ENCODE results near the gene SLC27A1.
"Not testable (repeated sequence)": the region's sequence is repeated elsewhere in the genome, so short reads cannot be mapped to it uniquely, and the experiment has no call there.

Gene SLC27A1

GRCh38 chr19:17540174-17540573 lies 69.8 kb downstream of the SLC27A1 start:
- no peak for DNase-seq

GRCh38 chr19:17541184-17541759 lies 70.9 kb downstream of the SLC27A1 start:
- DNase-seq: no peak

- no peak for DNase-seq
Observed at GRCh38 chr19:17542042-17542441, 71.7 kb downstream of the SLC27A1 start.

GRCh38 chr19:17542793-17543582 lies 72.7 kb downstream of the SLC27A1 start:
- no peak for DNase-seq

- DNase-seq: no peak
Observed at GRCh38 chr19:17543986-17544385, 73.7 kb downstream of the SLC27A1 start.

GRCh38 chr19:17544418-17544817 lies 74.1 kb downstream of the SLC27A1 start:
- DNase-seq: no peak

- no peak for DNase-seq
Observed at GRCh38 chr19:17548145-17548544, 77.8 kb downstream of the SLC27A1 start.

GRCh38 chr19:17549085-17549740 lies 78.9 kb downstream of the SLC27A1 start:
- DNase-seq: no peak

- DNase-seq: no peak
Observed at GRCh38 chr19:17550076-17550667, 79.8 kb downstream of the SLC27A1 start.

GRCh38 chr19:17552735-17553134 lies 82.4 kb downstream of the SLC27A1 start:
- not testable (repeated sequence) for DNase-seq

GRCh38 chr19:17553256-17553655 lies 82.9 kb downstream of the SLC27A1 start:
- DNase-seq: peak in 1 of 2 donors; percentile 35

GRCh38 chr19:17554968-17555479 lies 84.7 kb downstream of the SLC27A1 start:
- no peak for DNase-seq

GRCh38 chr19:17555480-17555928 lies 85.2 kb downstream of the SLC27A1 start, which contains the start of gene COLGALT1:
Gene COLGALT1 (plus strand): TSS chr19:17555649. CDS start chr19:17555714, 65 bp downstream.
- peak; percentile 92 to 97 for DNase-seq
